HG02943 (cell line): ENCODE data around the gene SNRNP200.

ENCODE experiments used
- ATAC-seq: cut with Tn5 transposase; IDR thresholded peaks from one replicate; pipeline ENCODE4 v1.9.1; 2021; ENCODE audit warnings: mild to moderate bottlenecking, low read depth, moderate library complexity; ENCODE audit not compliant: unreplicated experiment

SNRNP200 gene

DNA sequence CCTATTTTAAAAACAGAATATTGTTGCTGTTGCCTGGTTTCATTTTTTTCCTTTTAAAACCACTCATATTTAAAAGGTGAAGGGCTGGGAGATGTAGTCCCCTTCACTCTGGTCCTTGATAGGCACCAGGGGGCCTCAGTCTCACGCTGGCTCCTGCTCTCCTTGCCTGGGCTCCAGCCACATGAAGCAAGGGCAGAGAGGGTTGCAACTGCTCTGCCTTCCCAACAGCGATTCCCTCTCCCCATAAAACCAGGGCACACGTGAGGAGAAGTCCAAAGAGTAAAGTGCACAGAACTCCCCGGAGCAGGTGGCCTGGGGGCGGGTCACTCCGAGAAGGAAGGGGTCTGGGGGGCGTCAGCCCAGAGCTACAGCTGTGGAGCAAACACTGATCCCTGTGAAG is 52.3 kb downstream of the SNRNP200 start:
- ATAC-seq, result no peak

DNA sequence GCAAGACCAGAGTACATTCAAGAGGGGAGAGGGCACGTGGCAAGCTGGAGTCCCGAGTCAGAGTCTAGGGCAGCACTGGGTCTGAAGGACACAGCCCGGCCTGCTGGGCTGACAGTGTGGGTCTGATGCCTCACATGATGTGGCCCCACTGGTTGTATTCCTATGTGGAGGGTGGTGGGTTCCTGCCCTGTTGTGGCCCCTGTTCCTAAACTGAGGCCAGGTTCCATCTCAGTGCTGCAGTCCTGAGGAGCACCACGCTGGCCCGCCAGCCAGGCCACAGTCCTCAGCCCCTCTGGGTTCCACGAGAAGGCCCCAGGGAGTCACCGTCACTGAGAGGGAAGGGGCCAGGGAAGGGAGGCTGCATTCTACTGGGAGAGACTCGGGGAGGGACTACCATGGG is 52.8 kb downstream of the SNRNP200 start:
- no peak for ATAC-seq

DNA sequence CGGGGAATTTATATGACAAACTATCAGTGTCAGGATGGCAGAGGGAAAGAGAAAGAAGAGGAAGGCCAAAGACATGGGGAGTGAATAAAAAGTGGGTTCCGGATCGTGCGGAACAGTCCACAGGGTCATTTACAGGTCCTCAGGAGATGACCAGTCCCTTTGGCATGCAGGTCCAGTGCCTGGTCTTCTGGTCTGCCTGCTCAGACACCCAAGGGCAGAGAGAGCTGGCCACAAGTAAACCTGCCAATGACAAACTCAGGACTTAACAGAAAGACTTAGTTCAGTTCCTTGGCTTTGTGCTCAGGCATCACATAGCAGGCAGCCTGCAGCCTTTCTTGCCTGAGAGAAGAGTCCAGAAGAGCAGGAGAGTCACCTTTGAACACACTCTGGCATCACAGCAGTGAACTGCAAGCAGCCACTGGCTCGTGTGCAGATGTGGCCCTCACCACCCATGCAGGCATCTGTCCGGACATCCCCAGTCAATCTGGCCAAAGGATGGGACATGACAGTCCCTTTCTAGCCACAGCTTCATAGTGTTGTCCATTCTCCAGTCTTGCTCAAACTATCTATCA is 53.5 kb downstream of the SNRNP200 start:
- ATAC-seq, result no peak

DNA sequence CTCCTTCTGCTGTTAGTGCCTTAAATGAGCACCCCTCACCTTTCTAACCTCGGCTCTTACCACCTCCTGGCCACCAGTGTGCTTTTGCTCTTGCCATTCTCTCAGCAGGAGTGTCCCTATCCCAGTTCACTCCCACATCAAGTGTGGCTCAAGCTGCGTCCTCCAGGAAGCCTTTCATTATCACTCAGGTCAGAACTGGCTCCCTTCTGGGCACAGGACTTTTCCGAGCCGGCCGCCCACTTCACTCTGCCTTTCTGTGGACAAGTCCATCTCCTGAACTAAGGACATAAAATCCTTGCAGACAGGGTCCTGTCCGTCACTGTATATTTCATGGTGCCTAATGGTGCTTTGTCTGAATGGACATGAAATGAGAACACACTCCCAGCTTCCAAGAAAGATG is 55.2 kb downstream of the SNRNP200 start:
- no peak for ATAC-seq

DNA sequence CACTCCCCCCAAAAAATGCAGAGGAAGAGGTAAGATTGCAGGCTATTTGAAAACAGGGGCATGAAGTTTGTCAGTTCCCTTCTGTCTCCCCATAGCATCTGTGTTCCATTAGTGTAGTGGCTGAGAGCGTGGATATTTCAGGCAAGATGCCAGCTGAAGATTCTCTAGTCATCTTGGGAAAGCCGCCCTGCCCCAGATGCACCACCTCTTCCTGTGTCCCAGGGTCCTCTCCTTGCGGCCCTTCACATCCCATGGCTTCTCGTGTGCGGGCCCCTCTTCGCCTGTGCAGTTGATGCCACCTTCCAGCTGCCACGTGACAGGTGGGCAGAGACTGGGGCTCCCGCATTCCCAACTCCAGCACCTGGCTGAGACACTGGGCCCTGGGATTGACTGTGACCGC is 55.7 kb downstream of the SNRNP200 start:
- ATAC-seq, result no peak

DNA sequence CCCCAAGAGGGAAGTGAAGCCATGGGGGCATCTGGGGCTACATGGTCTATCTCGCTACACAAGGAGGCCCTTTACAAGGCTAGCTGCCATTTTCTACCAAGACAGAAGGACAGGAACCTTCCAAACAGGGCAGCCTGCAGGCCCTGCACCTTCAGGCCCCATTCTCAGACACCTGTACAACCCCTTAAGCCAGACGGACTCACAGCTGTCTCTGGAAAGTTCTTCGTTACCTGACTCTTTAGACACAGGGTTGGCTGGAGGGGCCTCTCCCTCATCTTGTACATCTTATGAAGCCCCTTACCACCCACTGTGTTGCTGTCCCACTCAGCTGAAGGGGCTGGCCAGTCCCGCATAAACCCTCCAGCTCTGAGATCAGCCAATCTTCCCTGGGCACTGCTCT is 56.7 kb downstream of the SNRNP200 start:
- no peak for ATAC-seq

DNA sequence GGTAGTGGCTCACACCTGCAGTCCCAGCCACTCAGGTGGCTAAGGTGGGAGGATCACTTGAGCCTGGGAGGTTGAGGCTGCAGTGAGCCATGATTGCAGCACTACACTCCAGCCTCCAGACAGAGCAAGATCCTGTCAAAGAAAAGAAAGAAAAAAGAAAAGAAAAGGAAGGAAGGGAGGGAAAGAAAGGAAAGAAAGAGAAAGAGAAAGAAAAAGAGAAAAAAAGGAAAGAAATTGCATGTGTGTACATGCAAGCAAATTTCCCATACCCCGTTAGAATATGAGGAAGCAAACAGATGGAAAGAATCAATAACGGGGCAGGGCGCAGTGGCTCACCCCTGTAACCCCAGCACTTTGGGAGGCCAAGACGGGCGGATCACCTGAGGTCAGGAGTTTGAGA is 57.5 kb downstream of the SNRNP200 start:
- no peak for ATAC-seq

DNA sequence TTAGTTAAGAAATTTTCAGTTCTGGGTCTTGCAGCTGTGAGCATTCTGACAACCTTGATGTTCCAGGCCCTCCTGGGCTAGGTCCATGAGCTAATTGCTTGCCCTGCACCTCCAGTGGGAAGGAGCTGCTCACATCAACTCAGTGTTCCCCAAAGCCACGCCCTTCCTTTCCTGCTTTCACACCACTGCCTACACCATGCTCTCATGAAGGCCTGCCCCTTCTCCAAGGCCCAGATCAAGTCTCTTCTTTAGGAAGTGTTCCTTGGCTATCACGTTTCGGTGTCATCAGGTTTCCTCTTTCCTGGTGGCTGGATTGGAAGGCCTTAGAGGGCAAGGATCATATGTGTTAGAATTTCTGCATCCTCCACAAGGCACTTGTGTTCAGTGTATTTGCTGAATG is 58.3 kb downstream of the SNRNP200 start:
- no peak for ATAC-seq

DNA sequence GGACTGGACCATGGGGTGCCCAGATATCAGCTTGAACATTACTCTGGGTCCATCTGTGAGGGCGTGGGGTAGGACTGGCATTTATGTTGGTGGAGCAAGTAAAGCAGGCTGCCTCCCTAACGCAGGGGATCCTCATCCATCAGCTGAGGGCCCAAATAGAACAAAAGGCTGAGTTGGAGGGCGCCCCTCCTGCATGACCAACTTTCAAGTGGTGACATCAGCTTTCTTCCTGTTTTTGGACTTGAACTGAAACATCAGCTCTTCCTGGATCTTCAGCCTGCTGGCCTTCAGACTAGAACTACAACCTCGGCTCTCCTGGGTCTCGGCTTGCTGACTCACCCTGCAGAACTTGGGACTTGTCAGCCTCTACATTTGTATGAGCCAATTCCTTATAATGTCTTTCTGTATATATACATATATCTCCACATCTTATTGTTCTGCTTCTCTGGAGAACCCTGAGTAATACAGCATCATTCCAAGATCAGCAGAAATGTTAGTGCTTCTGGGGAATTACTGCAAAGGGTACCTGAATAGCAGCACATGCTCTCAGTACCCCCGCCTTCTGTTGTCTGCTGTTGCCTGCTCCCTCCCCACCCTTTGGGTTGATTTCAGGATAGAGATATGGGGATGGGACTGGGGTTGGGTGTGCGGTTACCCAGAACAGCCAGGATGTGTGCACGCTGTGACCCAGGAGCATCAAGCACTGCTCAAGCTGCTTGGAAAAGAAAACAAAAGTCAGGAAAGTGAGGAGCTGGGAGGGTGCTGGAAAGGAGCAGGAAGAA is 59.5 kb downstream of the SNRNP200 start:
- ATAC-seq, result no peak

DNA sequence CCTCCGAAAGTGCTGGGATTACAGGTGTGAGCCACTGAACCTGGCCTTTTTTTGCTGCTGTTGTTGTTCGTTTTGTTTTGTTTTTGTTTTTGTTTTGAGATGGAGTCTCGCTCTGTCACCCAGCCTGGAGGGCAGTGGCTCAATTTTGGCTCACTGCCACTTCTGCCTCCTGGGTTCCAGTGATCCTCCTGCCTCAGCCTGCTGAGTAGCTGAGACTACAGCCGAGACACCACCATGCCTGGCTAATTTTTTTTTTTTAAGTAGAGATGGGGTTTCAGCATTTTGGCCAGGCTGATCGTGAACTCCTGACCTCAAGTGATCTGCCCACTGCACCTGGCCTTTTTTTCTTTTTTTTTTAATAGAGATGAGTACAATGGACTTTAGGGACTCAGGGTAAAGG is 61.5 kb downstream of the SNRNP200 start:
- no peak for ATAC-seq

DNA sequence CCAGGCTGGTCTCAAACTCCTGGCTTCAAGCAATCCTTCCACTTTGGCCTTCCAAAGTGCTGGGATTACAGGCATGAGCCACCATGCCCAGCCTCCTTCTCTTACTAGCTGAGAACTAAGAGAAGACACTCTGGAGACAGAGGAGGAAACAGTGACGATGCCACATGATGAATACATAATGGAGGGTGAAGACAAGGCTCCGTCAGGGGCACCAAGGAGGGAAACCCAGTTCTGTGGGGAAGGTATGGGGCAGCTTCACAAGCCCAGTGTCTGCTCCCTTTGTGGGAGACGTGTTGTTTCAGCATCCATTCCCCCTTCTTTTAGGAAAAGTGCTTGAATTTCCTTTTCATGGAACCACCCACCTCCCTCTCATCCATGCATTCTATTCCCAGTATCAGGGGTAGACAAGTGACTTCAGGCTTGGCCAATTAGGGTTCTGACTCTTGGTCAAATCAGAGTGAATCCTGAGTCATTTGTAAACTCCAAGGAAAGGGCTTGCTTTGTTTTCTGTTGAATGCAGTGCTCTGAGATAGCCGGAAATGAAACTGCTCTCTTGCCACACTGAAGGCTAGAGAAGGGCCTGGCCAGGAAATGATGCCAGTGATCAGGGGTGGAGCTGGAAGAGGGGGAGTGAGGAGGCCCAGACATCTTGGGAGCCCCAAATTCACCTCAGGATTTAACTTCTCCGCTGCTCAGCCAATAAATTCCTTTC is 63.3 kb downstream of the SNRNP200 start:
- peak; percentile 83 for ATAC-seq

DNA sequence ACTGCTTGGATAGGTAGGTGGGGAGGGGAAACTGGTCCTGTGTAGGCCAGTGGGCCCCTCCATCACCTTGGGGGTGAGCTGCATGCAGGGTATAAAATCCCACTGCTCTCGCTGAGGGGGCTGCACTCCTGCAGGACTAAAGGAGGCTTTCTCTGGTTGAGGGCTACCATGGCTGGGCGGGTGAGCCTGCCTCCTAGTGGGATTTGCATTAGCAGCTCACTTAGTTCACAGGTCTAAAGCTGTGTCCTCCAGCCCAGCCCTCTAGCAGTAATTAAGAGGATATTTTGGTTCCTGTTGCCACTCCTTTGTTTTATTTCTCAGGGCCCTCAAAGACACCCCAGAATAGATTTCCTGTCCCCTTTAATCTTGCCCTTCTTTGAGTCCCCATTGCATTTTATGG is 64.1 kb downstream of the SNRNP200 start:
- no peak for ATAC-seq

DNA sequence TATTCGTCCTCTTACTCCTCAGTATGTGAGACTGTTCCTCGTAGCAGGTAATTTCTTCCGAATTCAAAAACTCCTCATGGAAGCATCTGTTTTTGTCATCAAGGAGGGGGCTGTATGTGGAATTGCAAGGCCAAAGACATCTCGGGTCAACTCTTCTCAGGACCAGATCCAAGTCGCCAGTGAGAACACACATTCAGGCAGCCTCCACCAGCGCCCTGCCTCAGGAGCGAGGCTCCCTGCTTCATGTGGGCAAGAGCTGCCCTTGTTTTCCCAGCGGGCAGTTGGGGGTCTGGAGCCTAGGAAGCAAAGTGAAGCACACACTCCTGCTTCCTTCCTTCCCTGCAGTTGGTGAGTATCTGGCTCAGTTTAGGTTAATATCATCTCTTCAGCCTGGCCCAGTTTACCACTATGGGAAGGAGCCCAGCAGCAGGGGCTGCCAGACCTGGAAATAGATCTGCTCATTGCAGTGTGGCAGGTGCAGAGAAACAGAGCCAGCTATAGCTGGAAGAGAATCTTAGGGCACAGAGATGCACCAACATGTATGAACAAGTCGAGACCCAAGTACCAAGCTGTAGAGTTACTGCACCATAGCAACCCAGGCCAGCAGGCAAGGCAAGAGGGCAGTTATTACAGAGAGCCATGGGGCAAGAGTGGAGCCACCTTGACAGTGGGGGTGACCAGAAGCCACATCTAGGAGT is 64.9 kb downstream of the SNRNP200 start:
- no peak for ATAC-seq

DNA sequence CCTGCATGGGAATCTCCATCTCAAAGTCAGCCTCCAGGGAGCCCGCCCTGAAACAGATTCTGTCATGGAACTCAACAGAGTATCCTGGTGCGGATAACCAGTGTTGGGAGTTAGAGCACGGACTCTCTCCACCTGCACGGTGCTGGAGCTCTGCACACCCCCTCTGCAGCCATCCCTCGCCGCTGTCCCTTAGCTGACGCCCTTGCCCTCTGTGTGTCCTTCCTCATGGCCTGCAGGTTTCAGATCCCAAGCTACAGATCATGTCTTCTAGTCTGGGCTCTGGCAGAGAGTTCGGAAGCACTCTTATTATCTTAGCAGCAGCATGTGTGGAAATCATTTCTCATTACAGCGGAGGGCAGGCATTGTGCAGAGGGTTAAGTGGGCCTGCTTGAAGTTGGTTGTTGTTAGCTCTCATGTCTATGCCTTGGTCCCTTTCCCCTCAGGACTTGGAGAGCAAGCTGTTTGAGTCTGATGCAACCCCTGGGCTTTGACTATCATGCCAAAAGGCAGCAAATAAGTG is 65.5 kb downstream of the SNRNP200 start:
- ATAC-seq, result no peak

DNA sequence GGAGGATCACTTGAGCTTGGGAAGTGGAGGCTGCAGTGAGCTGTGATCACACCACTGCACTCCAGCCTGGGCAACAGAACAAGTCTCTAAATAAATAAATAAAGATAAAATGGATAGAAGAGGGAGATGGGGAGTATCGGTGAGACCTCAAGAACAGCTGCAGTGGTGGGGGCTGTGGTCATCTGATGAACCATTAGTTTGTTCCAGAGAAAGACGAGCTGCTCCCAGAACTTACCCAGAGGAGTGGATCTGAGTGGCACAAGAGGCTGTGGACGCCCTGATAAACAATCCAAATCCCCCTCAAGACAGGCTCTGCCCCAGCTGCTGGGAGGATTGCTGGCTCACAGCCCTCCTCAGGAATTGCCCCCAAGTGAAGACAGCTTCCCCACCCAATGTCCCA is 66.3 kb downstream of the SNRNP200 start:
- no peak for ATAC-seq

DNA sequence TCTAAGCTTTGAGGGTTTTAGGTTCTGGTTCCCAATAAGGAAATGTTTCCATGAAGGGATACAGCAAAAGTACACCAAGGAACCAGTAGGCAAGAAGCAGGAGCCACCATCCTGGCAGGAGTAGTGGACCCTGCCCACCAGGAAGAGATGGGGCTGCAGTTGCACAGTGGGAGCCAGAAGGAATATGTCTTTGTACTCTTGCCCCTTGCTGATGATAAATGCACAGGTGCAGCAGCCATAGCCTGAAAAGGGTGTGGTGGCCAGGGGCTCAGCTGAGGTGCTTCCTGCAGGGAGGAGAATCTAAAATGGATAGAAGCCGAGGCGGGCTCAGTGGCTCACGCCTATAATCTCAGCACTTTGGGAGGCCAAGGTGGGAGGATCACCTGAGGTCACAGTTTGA is 67.1 kb downstream of the SNRNP200 start:
- no peak for ATAC-seq

DNA sequence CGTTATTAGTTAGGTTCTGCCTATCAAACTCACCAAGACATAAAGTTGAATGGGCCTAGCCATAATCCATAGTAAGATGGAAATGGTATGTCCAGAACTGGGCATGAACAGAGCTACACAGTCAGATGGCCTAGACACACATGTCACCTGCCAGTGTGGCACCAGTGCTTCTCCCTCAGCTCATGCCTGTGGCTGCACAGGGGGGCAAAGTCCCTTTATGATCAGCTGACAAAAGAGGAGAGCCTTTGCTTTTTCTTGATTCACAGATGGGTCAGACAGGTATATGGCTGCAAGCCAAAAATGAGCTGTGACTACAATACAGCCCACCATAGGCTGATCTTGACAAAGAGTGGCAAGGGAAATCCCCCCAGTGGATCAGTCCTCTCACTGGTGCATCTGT is 68.5 kb downstream of the SNRNP200 start:
- ATAC-seq, result no peak

DNA sequence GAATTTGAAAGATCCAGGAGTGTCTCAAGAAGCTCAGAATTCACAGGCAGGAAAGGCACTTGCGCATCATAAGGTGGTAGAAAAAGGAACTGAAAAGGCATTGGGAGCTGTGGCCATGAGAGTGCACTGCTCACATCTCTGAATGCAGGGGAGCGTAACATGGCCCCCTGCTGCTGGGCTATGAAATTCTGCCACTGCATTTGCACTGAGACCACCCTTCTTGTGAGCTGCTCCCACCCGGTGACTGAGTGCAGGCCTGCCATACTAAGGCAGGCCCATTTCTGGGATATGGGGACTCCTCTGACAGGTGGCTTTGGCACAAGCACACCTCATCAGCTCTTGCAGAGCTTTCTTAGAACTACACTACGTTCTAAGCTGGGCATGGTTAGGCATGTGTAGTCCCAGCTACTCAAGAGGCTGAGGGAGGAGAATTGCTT is 71.4 kb downstream of the SNRNP200 start:
- ATAC-seq, result peak; percentile 79

DNA sequence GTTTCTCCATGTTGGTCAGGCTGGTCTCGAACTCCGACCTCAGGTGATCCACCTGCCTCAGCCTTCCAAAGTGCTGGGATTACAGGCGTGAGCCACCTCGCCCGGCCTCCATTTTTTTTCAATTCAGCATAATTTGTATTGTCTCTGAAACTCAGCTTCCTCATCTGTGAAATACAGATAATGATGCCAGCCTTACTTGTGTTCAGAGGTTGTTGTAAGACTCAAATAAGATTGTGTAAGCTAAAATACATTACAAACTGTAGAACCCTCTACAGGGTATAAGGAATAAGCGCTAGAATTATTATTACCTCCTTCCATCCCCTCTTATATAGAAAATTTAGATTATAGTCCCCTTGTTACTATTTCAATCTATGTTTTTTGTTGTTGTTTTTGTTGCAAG is 71.9 kb downstream of the SNRNP200 start:
- no peak for ATAC-seq

DNA sequence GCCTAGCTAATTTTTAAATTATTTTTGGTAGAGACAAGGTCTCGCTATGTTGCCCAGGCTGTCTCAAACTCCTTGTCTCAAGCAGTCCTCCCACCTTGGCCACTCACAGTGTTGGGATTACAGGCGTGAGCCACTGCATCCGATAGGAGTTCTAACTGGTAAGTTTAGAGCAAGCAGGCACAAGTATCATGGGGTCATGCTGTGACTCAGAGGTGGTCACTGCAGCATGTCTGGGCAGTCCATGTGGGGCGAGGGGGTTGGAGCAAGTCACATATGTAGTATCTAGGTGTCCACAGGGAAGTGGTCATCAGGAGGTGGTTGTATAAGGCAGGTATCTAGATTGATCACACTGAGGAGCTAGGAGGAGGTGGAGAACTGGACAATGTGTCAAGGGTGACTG is 74.0 kb downstream of the SNRNP200 start:
- ATAC-seq, result no peak

DNA sequence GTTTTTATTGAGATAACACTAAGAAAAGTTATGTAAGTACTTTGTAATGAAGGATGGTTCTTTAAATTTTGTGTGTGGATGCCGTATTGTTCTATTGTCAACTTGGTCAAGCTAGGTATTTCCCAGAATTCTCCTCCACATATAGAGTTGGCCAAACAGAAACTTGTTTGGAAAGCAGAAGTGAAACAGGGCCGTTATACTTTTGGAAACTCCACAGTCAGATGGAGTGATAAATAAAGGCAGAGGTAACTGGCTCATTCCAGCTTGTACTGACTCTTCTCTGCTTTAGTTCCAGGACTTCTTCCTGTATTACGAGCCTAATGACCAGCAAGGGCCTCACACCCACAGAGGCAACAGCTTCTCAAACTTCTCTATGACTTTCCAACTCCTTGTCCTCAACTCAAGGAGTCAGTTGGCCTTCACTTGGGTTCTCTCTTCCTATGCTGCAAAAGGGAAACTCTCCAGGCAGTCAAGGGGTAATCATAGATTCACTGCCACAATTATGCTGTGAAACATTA is 80.3 kb downstream of the SNRNP200 start:
- ATAC-seq, result no peak
